PFSK-1 (cell line): ENCODE measurements around the gene FAM221A.

Source experiments
- FOXP2 ChIP-seq: optimal IDR thresholded peaks from 2 replicates; pipeline ENCODE3; 2011; ENCODE audit warnings: borderline replicate concordance, control low read depth, inconsistent platforms; ENCODE audit not compliant: insufficient read depth; ENCODE audit errors: extremely low read length, extremely low read depth
- POLR2AphosphoS5 ChIP-seq: IDR thresholded peaks from 2 replicates; pipeline ENCODE4 v1.6.1; 2012; ENCODE audit warnings: low read depth, mild to moderate bottlenecking, control low read depth, low read length, moderate library complexity
- REST ChIP-seq, 2 experiments: IDR thresholded peaks; 2 replicates each; pipeline versions ENCODE4 v1.6.1 to v1.8.0; 2011 to 2012; ENCODE audit warnings: low read depth in 2 of 2, low read length in 2 of 2, control low read depth in 1 of 2, inconsistent platforms in 1 of 2, mild to moderate bottlenecking in 1 of 2, moderate library complexity in 1 of 2; ENCODE audit not compliant: insufficient read depth in 1 of 2
- SIN3A ChIP-seq: IDR thresholded peaks from 2 replicates; pipeline ENCODE4 v1.6.1; 2012; ENCODE audit warnings: mild to moderate bottlenecking, low read length, moderate library complexity, borderline replicate concordance; ENCODE audit not compliant: insufficient read depth
- TAF1 ChIP-seq: IDR thresholded peaks from 2 replicates; pipeline ENCODE4 v1.6.1; 2012; ENCODE audit warnings: low read length, control low read depth, borderline replicate concordance; ENCODE audit not compliant: insufficient read depth

GRCh38 chr7:23662984-23663313 lies 17.1 kb upstream of the FAM221A start:
- TF ChIP-seq REST (IDR thresholded peaks at IDR 0.05; ENCODE audit: insufficient read depth in 1 of 2, low read depth in 2 of 2, low read length in 2 of 2) (no peak), POLR2AphosphoS5 (no peak), TAF1 (no peak), SIN3A (no peak), FOXP2 (no peak)
